A549 (cell line): ENCODE results near the gene SRPX2. TPM values are rescaled to one million over a fixed set of nuclear protein-coding genes. Genes with fewer than 3 reads are reported as not detected.

ENCODE experiments used
- ATAC-seq, 2 experiments: fragments of 200-7000 bp in 1 of 2; fragments of >200 bp in 1 of 2; cut with Nextera tagmentation in 1 of 2; cut with Tn5 transposase in 1 of 2; 3 replicates each; pipeline versions ENCODE4 v1.8.0 to v1.9.1; 2018 to 2020; ENCODE audit warnings: mild to moderate bottlenecking in 1 of 2, moderate library complexity in 1 of 2
- CTCF ChIA-PET: fragments of 300-600 bp; sonication (Branson Sonifier 250); formaldehyde crosslinking; extraction: SDS; loops from one replicate; lab custom pipeline; 2021; ENCODE audit warnings: antibody characterized with exemption, inconsistent platforms; lab: Yijun Ruan, JAX
- POLR2A ChIA-PET: fragments of 350-600 bp; formaldehyde crosslinking; extraction: SDS; loops from one replicate; lab custom pipeline; 2021; ENCODE audit warnings: antibody characterized with exemption, inconsistent platforms; lab: Yijun Ruan, JAX
- DNase-seq, 2 experiments: peaks; one replicate each; pipeline versions ENCODE4 v3.0.0 to v3.0.0-alpha.2; 2011 to 2016; ENCODE audit warnings: low read depth in 1 of 2, low spot score in 1 of 2
- FAIRE-seq: peaks from 2 replicates; lab custom pipeline; 2011; peaks lifted over from hg19 to GRCh38; lab: Jason Lieb, UNC
- H3K27ac ChIP-seq, 2 experiments: fragments of >200 bp; sonication (Bioruptor Twin); formaldehyde crosslinking; 3 replicates each; pipeline ENCODE4 v1.5.1; 2016 to 2017
- H3K4me1 ChIP-seq: fragments of >200 bp; sonication (Bioruptor Twin); formaldehyde crosslinking; 3 replicates; pipeline ENCODE4 v1.6.1; 2016
- H3K4me2 ChIP-seq: fragments of >200 bp; sonication (Bioruptor Twin); formaldehyde crosslinking; 3 replicates; pipeline ENCODE4 v1.6.1; 2016
- H3K4me3 ChIP-seq: fragments of >200 bp; sonication (Bioruptor Twin); formaldehyde crosslinking; 3 replicates; pipeline ENCODE4 v1.5.1; 2016
- H3K9me3 ChIP-seq: fragments of >200 bp; sonication (Bioruptor Twin); formaldehyde crosslinking; 3 replicates; pipeline ENCODE4 v1.6.1; 2016
- CBX2 ChIP-seq: fragments of 200-600 bp; sonication (generic); IDR thresholded peaks from 2 replicates; pipeline ENCODE4 v1.6.1; 2016; ENCODE audit warnings: low read depth, mild to moderate bottlenecking, borderline replicate concordance
- CBX8 ChIP-seq: fragments of 200-600 bp; sonication (generic); IDR thresholded peaks from 2 replicates; pipeline ENCODE4 v1.6.1; 2016
- EHMT2 ChIP-seq: fragments of 200-600 bp; sonication (generic); IDR thresholded peaks from 2 replicates; pipeline ENCODE4 v1.6.1; 2016; ENCODE audit warnings: antibody characterized with exemption, low read depth, mild to moderate bottlenecking, moderate library complexity
- ESRRA ChIP-seq: fragments of 150-350 bp; IDR thresholded peaks from 2 replicates; pipeline ENCODE4 v1.6.1; 2014; ENCODE audit warnings: mild to moderate bottlenecking, low read length, borderline replicate concordance
- HEYL ChIP-seq: fragments of 250-450 bp; sonication (Bioruptor Pico); IDR thresholded peaks from 2 replicates; pipeline ENCODE4 v1.8.0; 2021; ENCODE audit warnings: mild to moderate bottlenecking, moderate library complexity
- HOXA7 ChIP-seq: fragments of 250-450 bp; sonication (Bioruptor Pico); IDR thresholded peaks from 2 replicates; pipeline ENCODE4 v1.5.0; 2020; ENCODE audit warnings: mild to moderate bottlenecking, moderate library complexity
- HOXB13 ChIP-seq: fragments of 250-450 bp; sonication (Bioruptor Pico); IDR thresholded peaks from 2 replicates; pipeline ENCODE4 v1.5.0; 2020; ENCODE audit warnings: low read depth, mild to moderate bottlenecking, moderate library complexity
- HOXB5 ChIP-seq: fragments of 250-450 bp; sonication (Bioruptor Pico); IDR thresholded peaks from 2 replicates; pipeline ENCODE4 v1.5.0; 2020; ENCODE audit warnings: mild to moderate bottlenecking, moderate library complexity
- KDM1A ChIP-seq: fragments of 200-600 bp; sonication (generic); IDR thresholded peaks from 2 replicates; pipeline ENCODE4 v1.6.1; 2016; ENCODE audit warnings: low read depth, mild to moderate bottlenecking
- KDM5A ChIP-seq: fragments of 200-600 bp; sonication (generic); IDR thresholded peaks from 2 replicates; pipeline ENCODE4 v1.6.1; 2016; ENCODE audit warnings: antibody characterized with exemption, mild to moderate bottlenecking
- PHF8 ChIP-seq: fragments of 200-600 bp; sonication (generic); IDR thresholded peaks from 2 replicates; pipeline ENCODE4 v1.6.1; 2016; ENCODE audit warnings: low read depth, mild to moderate bottlenecking, antibody characterized with exemption, moderate library complexity, borderline replicate concordance
- RCOR1 ChIP-seq: fragments of 150-350 bp; IDR thresholded peaks from 2 replicates; pipeline ENCODE4 v1.6.1; 2014; ENCODE audit warnings: antibody characterized with exemption, low read length, low read depth
- RFX5 ChIP-seq: fragments of 450-650 bp; IDR thresholded peaks from 2 replicates; pipeline ENCODE4 v1.7.1; 2014; ENCODE audit warnings: antibody characterized with exemption, mild to moderate bottlenecking, moderate library complexity
- RNF2 ChIP-seq: fragments of 200-600 bp; sonication (generic); IDR thresholded peaks from 2 replicates; pipeline ENCODE4 v1.6.1; 2016; ENCODE audit warnings: low read depth, mild to moderate bottlenecking, antibody characterized with exemption, moderate library complexity, borderline replicate concordance
- SMC3 ChIP-seq: fragments of >200 bp; sonication (Bioruptor Twin); formaldehyde crosslinking; IDR thresholded peaks from 3 replicates; pipeline ENCODE4 v1.6.1; 2018; ENCODE audit warnings: inconsistent platforms
- WGBS: methylation state at CpG from one replicate; pipeline ENCODE4 v1.1.6; 2017; ENCODE audit errors: missing lambda C conversion rate; 5-methylcytosine and 5-hydroxymethylcytosine counted together
- polyA plus RNA-seq, 4 experiments: library from polyadenylated mRNA; depleted of rRNA in 3 of 4; stranded (reverse); fragments of >200 nt; fragmentation: RNase III in 1 of 4; extraction: RNeasy Plus Mini Kit Qiagen cat#74134 plus additional on column Dnase treatment in 1 of 4; gene quantifications; 2 replicates in 3 of 4; 3 replicates in 1 of 4; pipeline ENCODE4 v1.2.3, GENCODE V29; 2011 to 2017
- TF ChIP-seq, protein P1 (sequence below): fragments of 250-450 bp; sonication (Bioruptor Pico); IDR thresholded peaks from 2 replicates; pipeline ENCODE4 v1.5.0; 2021; ENCODE audit warnings: mild to moderate bottlenecking, moderate library complexity, borderline replicate concordance
- TF ChIP-seq, protein P2 (sequence below): fragments of 150-350 bp; IDR thresholded peaks from 2 replicates; pipeline ENCODE4 v1.6.1; 2014; ENCODE audit warnings: low read depth, mild to moderate bottlenecking, low read length
- TF ChIP-seq, protein P3 (sequence below): fragments of 200-600 bp; sonication (generic); IDR thresholded peaks from 2 replicates; pipeline ENCODE4 v1.6.1; 2016; ENCODE audit warnings: antibody characterized with exemption, mild to moderate bottlenecking, moderate library complexity
- TF ChIP-seq, protein P4 (sequence below): IDR thresholded peaks from 2 replicates; pipeline ENCODE4 v1.6.1; 2012

SRPX2 gene
- polyA plus RNA-seq, 2 of the 4 experiments (the other 2 are of a cell fraction): 2.3 to 6.7 TPM

DNA sequence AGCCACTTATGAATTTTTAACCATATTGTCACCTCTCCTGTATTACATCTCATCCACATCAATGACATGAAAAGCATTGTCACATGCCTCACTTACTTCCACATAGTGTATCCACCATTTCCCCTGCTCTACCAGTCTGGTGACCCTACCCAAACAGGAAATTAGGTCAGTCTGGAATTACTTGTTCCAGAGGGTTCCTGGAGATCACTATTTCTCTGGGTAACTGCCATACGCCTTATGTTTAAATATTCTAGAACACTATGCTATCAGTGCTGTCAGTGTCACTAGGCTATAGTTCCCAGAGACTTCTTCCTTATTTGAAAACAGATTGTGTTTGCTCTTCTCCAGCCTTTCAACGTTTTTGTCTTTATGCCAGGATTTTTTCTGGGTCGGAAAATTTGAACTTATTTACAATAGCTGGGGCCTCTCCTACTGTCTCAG lies 15.0 kb downstream of the SRPX2 start:
- no peak for DNase-seq
- ATAC-seq: no peak
- Histone ChIP-seq H3K9me3 (no peaks in the 10 kb centered on the region), H3K27ac (no peak overlapping the region), H3K4me3 (no peak overlapping the region), H3K4me1 (no peaks in the 10 kb centered on the region), H3K4me2 (no peak overlapping the region)
- POLR2A ChIA-PET: no interaction called here
- FAIRE-seq: no peak
- 31% methylated on average over 3 of the region's 3 CpGs for WGBS
- CTCF ChIA-PET: no interaction called here
- TF ChIP-seq, protein P1, sequence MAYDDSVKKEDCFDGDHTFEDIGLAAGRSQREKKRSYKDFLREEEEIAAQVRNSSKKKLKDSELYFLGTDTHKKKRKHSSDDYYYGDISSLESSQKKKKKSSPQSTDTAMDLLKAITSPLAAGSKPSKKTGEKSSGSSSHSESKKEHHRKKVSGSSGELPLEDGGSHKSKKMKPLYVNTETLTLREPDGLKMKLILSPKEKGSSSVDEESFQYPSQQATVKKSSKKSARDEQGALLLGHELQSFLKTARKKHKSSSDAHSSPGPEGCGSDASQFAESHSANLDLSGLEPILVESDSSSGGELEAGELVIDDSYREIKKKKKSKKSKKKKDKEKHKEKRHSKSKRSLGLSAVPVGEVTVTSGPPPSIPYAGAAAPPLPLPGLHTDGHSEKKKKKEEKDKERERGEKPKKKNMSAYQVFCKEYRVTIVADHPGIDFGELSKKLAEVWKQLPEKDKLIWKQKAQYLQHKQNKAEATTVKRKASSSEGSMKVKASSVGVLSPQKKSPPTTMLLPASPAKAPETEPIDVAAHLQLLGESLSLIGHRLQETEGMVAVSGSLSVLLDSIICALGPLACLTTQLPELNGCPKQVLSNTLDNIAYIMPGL: no peak
- TF ChIP-seq CBX8 (no peak), RFX5 (no peak), EHMT2 (no peak), KDM5A (no peak), HOXA7 (CRISPR knock-in tag) (no peak), CBX2 (no peak), KDM1A (no peak), HOXB5 (no peak), RNF2 (no peak), SMC3 (no peak)
- TF ChIP-seq, protein P2, sequence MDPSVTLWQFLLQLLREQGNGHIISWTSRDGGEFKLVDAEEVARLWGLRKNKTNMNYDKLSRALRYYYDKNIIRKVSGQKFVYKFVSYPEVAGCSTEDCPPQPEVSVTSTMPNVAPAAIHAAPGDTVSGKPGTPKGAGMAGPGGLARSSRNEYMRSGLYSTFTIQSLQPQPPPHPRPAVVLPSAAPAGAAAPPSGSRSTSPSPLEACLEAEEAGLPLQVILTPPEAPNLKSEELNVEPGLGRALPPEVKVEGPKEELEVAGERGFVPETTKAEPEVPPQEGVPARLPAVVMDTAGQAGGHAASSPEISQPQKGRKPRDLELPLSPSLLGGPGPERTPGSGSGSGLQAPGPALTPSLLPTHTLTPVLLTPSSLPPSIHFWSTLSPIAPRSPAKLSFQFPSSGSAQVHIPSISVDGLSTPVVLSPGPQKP: no peak

DNA sequence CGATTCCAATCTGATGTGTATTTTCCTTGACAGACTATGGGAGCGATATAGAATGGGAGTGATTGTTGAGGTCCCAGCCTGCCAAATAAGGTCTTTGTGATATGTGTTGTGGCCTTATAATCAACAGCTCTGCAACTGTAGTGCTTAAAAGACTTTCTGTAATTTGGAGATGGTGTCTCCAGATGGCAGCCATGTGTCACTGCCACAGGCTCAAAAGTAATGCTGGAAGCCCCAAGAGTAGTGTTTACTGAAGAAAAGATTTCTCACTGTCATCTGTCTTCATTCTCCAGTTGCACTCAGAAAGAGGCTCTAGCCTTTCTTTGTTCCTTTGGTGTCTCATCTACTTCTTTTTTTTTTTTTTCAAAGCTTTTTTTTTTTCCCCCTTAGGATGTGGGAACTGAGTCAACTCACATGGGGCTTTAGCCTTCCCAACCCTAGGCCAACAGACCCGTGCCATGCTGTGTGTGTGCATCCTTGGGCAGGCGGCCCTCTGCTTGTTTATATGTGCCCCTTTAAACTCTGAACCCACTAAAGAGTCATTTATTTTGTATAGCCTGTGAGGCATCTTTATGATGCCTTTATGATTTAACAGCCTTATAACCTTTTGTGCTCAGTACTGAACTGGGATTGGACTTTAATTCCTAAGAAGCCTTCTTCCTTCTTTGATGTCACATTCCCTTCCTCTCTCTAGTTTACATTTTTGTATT lies 15.6 kb downstream of the SRPX2 start:
- H3K27ac ChIP-seq: no peak overlapping the region
- H3K4me2 ChIP-seq: no peak overlapping the region
- CTCF ChIA-PET: no interaction called here
- no peak for TF ChIP-seq EHMT2
- TF ChIP-seq, protein P3, sequence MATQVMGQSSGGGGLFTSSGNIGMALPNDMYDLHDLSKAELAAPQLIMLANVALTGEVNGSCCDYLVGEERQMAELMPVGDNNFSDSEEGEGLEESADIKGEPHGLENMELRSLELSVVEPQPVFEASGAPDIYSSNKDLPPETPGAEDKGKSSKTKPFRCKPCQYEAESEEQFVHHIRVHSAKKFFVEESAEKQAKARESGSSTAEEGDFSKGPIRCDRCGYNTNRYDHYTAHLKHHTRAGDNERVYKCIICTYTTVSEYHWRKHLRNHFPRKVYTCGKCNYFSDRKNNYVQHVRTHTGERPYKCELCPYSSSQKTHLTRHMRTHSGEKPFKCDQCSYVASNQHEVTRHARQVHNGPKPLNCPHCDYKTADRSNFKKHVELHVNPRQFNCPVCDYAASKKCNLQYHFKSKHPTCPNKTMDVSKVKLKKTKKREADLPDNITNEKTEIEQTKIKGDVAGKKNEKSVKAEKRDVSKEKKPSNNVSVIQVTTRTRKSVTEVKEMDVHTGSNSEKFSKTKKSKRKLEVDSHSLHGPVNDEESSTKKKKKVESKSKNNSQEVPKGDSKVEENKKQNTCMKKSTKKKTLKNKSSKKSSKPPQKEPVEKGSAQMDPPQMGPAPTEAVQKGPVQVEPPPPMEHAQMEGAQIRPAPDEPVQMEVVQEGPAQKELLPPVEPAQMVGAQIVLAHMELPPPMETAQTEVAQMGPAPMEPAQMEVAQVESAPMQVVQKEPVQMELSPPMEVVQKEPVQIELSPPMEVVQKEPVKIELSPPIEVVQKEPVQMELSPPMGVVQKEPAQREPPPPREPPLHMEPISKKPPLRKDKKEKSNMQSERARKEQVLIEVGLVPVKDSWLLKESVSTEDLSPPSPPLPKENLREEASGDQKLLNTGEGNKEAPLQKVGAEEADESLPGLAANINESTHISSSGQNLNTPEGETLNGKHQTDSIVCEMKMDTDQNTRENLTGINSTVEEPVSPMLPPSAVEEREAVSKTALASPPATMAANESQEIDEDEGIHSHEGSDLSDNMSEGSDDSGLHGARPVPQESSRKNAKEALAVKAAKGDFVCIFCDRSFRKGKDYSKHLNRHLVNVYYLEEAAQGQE: no peak
- no peak for TF ChIP-seq RCOR1
- POLR2A ChIA-PET: no interaction called here
- no peak for DNase-seq
- no peak overlapping the region for H3K4me3 ChIP-seq
- H3K4me1 ChIP-seq: no peaks in the 10 kb centered on the region
- no peaks in the 10 kb centered on the region for H3K9me3 ChIP-seq
- no peak for FAIRE-seq
- ATAC-seq: no peak
- WGBS: 94% methylated on average over 4 of the region's 4 CpGs

DNA sequence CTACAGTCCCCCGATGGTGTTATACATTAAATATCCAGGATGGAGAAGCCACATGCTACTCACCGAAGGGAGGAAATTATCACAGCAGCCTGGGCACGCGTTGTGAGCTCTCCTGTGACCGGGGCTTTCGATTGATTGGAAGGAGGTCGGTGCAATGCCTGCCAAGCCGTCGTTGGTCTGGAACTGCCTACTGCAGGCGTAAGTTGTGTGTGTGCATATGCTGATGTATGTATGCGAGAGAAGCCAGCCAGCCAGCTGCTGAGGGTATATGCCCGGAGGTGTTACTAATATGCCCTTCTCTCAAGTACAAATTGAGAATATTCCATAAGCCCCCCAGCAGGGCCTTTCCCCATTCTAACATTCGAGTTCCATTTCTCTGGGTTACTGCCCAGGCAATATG lies 18.2 kb downstream of the SRPX2 start:
- no peak for TF ChIP-seq SMC3
- no peak for TF ChIP-seq PHF8
- TF ChIP-seq KDM5A: no peak
- TF ChIP-seq HOXB13 (CRISPR knock-in tag): no peak
- no peak for TF ChIP-seq HEYL (CRISPR knock-in tag)
- TF ChIP-seq, protein P4, sequence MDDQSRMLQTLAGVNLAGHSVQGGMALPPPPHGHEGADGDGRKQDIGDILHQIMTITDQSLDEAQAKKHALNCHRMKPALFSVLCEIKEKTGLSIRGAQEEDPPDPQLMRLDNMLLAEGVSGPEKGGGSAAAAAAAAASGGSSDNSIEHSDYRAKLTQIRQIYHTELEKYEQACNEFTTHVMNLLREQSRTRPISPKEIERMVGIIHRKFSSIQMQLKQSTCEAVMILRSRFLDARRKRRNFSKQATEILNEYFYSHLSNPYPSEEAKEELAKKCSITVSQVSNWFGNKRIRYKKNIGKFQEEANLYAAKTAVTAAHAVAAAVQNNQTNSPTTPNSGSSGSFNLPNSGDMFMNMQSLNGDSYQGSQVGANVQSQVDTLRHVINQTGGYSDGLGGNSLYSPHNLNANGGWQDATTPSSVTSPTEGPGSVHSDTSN: no peak
- TF ChIP-seq ESRRA: no peak
- ChIA-PET CTCF (interaction anchor here (0.7 to 2.5 kb wide), 7 partner anchors 9 to 106 kb away, joined by 3 to 15 read pairs (median 5); partner anchors contain the start of gene TSPAN6), POLR2A (no interaction called here)
- Histone ChIP-seq H3K9me3 (no peaks in the 10 kb centered on the region), H3K27ac (no peak overlapping the region), H3K4me2 (no peak overlapping the region), H3K4me1 (no peaks in the 10 kb centered on the region), H3K4me3 (no peak overlapping the region)
- ATAC-seq (no peak), FAIRE-seq (no peak), DNase-seq (no peak)
- WGBS: 85% methylated on average over 13 of the region's 13 CpGs
